Activated T-cell treated with anti-CD3 and anti-CD28 coated beads, Interleukin-2, amount 50 U/mL, for 72 hours (primary cell): ENCODE data around the gene ZNF277. TPM values are rescaled to one million over a fixed set of nuclear protein-coding genes. Genes with fewer than 3 reads are reported as not detected.

Experiments
- ATAC-seq, 2 donors: fragments of 150-1000 bp; cut with Tn5 transposase; replicated peaks in 1 of 2; 2 replicates each; pipeline ENCODE4 v1.10.0; 2021; ENCODE audit warnings: moderate library complexity in 2 of 2, mild to moderate bottlenecking in 1 of 2
- DNase-seq, 2 donors: peaks; one replicate each; pipeline ENCODE4 v3.0.0; 2021 to 2022; ENCODE audit warnings: mixed read lengths in 1 of 2
- H3K27ac Mint-ChIP-seq: one replicate; pipeline ENCODE4 v1.8.0; 2022; ENCODE audit warnings: mild to moderate bottlenecking, moderate library complexity, mixed read lengths
- H3K27me3 Mint-ChIP-seq: one replicate; pipeline ENCODE4 v1.8.0; 2022; ENCODE audit warnings: low read depth, mixed read lengths
- H3K36me3 Mint-ChIP-seq, 2 donors: one replicate each; pipeline ENCODE4 v1.8.0; 2022; ENCODE audit warnings: mixed read lengths in 2 of 2, mild to moderate bottlenecking in 1 of 2; ENCODE audit not compliant: insufficient read depth in 2 of 2
- H3K4me1 Mint-ChIP-seq: one replicate; pipeline ENCODE4 v1.8.0; 2022; ENCODE audit warnings: low read depth, mixed read lengths
- H3K4me3 Mint-ChIP-seq, 2 donors: one replicate each; pipeline ENCODE4 v1.8.0; 2022; ENCODE audit warnings: mild to moderate bottlenecking in 2 of 2, mixed read lengths in 2 of 2, moderate library complexity in 2 of 2
- H3K9me3 Mint-ChIP-seq, 2 donors: one replicate each; pipeline ENCODE4 v1.8.0; 2022; ENCODE audit warnings: mixed read lengths in 2 of 2
- total RNA-seq, 2 donors: library from RNA; stranded (reverse); gene quantifications; one replicate each; pipeline ENCODE4 v1.2.3, GENCODE V29; 2022

ZNF277 gene
- total RNA-seq, 2 donors from 2014 or later = 26.4 to 34.3 TPM

DNA sequence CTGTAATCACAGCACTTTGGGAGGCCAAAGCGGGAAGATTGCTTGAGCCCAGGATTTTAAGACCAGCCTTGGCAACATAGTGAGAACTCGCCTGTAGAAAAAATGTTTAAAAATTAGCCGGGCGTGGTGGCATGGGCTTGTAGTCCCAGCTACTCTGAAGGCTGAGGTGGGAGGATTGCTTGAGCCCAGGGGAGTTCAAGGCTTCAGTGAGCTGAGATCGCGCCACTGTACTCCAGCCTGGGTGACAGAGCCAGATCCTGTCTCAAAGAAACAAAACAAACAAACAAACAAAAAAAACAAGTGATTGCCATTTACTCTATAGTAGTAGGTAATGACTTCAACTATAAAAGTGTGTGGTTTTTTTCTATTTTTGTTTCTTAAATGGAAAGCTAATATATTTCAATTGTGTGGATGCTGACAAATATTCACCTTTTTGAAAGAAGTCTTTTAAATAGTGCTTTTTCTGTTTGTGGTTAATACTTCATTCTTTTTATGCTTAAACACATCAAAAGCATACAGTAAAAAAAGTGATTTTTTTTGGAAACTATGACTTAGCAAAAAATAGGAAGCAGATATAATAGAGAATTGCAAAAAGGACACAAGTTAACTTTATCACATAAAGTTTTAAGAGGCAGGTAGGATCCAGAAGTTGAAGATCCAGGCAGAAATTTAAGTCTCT is 48.4 kb downstream of the ZNF277 start:
- H3K27me3 Mint-ChIP-seq = no peaks in the 10 kb centered on the region
- H3K27ac Mint-ChIP-seq = no peak overlapping the region
- no peak for DNase-seq
- no peaks in the 10 kb centered on the region for H3K9me3 Mint-ChIP-seq
- H3K4me1 Mint-ChIP-seq = peaks cover 15% of the 10 kb centered on the region
- no peak for ATAC-seq
- H3K4me3 Mint-ChIP-seq = no peak overlapping the region
- no peaks in the 10 kb centered on the region for H3K36me3 Mint-ChIP-seq

DNA sequence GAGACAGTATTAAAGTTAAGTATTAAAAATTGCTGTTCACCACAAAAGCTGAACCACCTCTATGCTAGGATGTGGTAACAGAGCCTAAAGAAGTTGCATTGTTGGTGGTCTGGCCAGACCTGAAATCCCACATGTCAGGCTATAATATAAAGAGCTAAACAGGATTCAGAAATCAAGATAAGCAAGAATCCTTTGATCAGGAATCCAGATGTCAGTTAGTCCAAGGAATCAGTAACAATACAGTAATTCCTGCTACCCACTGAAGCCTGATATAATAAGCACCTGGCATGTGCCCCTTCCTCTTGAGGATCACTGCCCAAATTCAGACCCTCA is 48.9 kb downstream of the ZNF277 start:
- Mint-ChIP-seq H3K4me1 (peaks cover 15% of the 10 kb centered on the region), H3K4me3 (no peak overlapping the region), H3K27me3 (no peaks in the 10 kb centered on the region), H3K9me3 (no peaks in the 10 kb centered on the region), H3K27ac (no peak overlapping the region), H3K36me3 (no peaks in the 10 kb centered on the region)
- DNase-seq = no peak
- ATAC-seq = no peak

DNA sequence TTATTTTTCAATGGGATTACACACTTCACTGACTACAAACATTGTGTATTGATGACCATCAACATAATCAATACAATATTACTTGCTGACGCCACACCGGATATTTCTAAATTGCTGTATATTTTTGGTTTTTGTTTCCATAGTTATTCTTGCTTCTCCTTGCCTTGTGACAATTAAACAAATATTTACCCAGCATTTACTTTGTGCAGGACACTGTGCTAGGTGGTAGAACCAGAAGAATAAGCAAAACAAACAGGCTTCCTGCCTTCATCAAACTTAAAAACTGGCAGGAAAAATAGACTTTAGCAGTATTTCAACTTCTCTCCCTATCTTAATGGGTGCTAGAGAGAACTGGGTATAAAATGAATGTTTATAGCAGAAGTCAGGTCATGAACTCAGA is 50.6 kb downstream of the ZNF277 start:
- DNase-seq = no peak
- Mint-ChIP-seq H3K4me3 (no peak overlapping the region), H3K27me3 (no peaks in the 10 kb centered on the region), H3K36me3 (no peaks in the 10 kb centered on the region), H3K4me1 (peaks cover 2% of the 10 kb centered on the region), H3K9me3 (no peaks in the 10 kb centered on the region), H3K27ac (no peak overlapping the region)
- ATAC-seq = no peak

DNA sequence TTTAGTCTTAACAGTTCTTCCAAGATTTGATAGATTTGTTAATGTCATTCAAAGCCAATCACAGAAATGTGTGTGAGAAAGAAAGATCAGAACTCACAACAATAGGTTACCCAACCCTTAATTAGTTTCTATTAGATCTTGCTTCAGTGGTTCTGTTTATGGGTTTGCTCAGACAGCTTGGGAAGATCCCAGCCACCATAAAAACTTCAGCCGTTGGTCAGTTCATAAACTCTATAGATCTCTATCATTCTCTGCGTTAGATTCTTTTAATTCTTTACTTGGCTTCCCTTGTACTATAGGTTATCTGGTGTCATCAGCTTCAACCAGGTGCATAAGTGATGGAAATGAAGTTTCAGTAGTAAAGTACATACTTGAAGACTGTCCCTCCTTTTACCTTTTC is 54.4 kb downstream of the ZNF277 start:
- Mint-ChIP-seq H3K27ac (no peak overlapping the region), H3K4me1 (peaks cover 12% of the 10 kb centered on the region), H3K4me3 (no peak overlapping the region), H3K27me3 (no peaks in the 10 kb centered on the region), H3K36me3 (no peaks in the 10 kb centered on the region), H3K9me3 (no peaks in the 10 kb centered on the region)
- no peak for DNase-seq
- ATAC-seq = no peak

DNA sequence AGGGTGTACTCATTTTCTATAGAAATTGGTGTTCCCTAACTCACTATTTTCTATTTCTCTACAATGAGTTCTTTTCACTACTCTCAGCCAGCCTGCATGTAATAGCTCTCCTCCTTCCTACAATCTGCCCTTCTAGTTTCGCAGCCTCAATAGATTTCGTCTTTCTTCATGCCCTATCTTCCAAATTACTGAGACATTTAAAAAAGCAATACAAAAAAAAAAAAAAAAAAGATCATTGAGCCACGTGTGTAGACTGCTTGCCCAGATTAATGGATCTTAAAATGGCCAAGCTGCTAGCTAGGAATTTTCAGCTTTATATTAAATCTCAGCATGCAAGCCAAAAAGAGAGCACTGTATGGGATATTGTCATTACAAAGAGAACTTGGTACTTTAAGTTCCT is 55.5 kb downstream of the ZNF277 start:
- DNase-seq = no peak
- Mint-ChIP-seq H3K4me3 (no peak overlapping the region), H3K27me3 (no peaks in the 10 kb centered on the region), H3K4me1 (peaks cover 15% of the 10 kb centered on the region), H3K36me3 (no peaks in the 10 kb centered on the region), H3K27ac (no peak overlapping the region), H3K9me3 (no peaks in the 10 kb centered on the region)
- ATAC-seq = no peak

DNA sequence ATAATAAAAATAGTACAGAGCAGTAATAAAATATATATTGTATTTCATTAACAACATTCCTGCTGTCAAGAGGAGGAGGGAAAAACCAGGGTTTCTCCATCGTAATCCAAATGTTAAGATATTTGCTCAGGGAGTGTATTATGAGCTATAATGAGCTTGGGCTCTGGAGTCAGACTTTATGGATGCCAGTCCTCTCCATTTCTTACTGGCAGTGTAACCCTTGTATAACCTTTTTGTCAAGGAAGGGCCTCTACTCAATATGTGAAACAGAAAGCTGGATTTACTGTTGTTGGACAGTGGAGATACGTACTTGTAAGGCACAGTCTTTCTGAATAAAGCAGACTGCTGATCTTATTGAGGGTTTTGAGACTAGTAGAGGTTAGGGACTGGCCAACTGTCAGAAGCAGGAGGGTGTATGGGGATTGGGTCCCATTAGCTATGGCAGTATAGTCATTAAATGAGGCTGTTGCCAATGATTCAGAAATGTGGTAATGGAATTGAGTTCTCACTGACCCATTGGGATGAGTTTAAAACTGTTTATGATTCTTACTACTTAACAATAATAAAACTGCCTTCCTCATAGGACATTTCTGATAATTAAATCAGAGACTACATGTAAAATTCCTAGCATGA is 56.5 kb downstream of the ZNF277 start:
- Mint-ChIP-seq H3K4me1 (peaks cover 15% of the 10 kb centered on the region), H3K9me3 (no peaks in the 10 kb centered on the region)

DNA sequence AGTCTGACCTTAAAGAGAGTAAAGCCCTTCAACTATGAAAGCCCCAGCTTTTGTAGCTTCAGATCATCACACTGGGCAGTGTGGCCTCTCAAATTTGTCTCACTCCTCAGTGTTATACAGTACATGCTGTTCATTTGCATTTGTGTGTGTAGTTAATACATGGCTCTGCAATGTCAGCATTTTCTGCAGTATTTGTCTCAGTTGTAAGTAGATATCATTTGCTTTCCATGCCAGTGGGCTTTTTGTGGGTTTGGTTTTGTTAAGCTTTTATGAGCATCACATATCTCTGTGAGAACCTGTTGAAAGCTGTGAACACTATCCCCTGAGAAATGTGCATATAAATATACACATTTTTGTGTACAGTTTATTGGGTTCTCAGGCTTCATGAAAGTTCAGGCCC is 57.0 kb downstream of the ZNF277 start:
- ATAC-seq = no peak

More for the DNA sequence above, 56.5 kb downstream of the ZNF277 start:
- Mint-ChIP-seq H3K36me3 (peaks cover 0 to 2% of the 10 kb centered on the region in 2 donors), H3K27ac (no peak overlapping the region), H3K4me3 (no peak overlapping the region), H3K27me3 (no peaks in the 10 kb centered on the region)
- no peak for ATAC-seq
- DNase-seq = no peak

DNA sequence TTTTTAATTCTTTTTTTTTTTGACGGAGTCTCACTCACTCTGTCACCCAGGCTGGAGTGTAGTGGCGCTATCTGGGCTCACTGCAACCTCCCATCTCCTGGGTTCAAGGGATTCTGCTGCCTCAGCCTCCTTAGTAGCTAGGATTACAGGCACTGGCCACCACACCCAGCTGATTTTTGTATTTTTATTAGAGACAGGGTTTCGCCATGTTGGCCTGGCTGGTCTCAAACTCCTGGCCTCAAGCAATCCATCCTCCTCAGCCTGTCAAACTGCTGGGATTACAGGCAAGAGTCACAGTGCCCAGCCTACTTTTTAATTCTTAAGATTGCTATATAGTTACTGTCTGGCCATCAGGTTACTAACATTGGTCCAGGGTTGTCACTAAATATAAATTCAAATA is 59.6 kb downstream of the ZNF277 start:
- DNase-seq = no peak
- no peaks in the 10 kb centered on the region for H3K9me3 Mint-ChIP-seq
- no peak overlapping the region for H3K27ac Mint-ChIP-seq
- H3K36me3 Mint-ChIP-seq = peaks cover 0 to 2% of the 10 kb centered on the region in 2 donors
- peaks cover 15% of the 10 kb centered on the region for H3K4me1 Mint-ChIP-seq
- no peak for ATAC-seq
- H3K4me3 Mint-ChIP-seq = no peak overlapping the region
- H3K27me3 Mint-ChIP-seq = no peaks in the 10 kb centered on the region

More for the DNA sequence above, 57.0 kb downstream of the ZNF277 start:
- H3K4me1 Mint-ChIP-seq = peaks cover 15% of the 10 kb centered on the region
- no peak overlapping the region for H3K4me3 Mint-ChIP-seq
- H3K27me3 Mint-ChIP-seq = no peaks in the 10 kb centered on the region
- no peaks in the 10 kb centered on the region for H3K9me3 Mint-ChIP-seq
- DNase-seq = no peak
- H3K36me3 Mint-ChIP-seq = peaks cover 0 to 2% of the 10 kb centered on the region in 2 donors
- H3K27ac Mint-ChIP-seq = no peak overlapping the region

DNA sequence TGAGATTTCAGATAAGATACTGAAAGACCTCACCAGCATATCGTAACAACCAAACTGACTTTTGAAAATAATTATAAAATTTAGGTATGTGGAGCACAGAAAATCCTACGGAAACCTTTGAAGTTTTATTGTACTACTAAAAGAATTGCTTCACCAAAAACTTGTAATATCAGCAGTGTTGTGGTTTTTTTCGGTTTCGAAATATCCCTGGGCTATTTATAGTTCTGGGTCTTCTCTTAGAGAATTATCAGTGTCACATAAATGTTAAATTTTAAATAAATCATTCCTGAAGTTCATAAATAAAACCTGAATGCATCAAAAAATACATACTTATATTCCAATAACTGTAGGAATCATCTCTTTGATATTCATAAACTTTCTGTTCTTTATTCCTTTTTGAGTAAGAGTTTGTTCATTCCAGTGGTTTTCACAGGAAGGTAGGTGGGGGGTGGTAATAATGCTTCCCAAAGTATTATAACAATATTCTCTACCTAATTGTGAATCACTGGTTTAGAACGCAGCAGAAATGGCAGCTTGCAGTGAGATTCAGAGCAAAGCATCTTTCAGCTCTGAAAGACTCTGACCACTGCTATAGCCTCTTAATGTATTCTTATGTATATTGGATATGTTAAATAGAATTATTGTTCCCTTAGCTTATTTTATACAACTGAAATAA is 60.2 kb downstream of the ZNF277 start:
- Mint-ChIP-seq H3K27ac (no peak overlapping the region), H3K9me3 (no peaks in the 10 kb centered on the region), H3K4me1 (peaks cover 15% of the 10 kb centered on the region), H3K4me3 (no peak overlapping the region), H3K36me3 (peaks cover 0 to 2% of the 10 kb centered on the region in 2 donors), H3K27me3 (no peaks in the 10 kb centered on the region)
- no peak for ATAC-seq
- DNase-seq = no peak

DNA sequence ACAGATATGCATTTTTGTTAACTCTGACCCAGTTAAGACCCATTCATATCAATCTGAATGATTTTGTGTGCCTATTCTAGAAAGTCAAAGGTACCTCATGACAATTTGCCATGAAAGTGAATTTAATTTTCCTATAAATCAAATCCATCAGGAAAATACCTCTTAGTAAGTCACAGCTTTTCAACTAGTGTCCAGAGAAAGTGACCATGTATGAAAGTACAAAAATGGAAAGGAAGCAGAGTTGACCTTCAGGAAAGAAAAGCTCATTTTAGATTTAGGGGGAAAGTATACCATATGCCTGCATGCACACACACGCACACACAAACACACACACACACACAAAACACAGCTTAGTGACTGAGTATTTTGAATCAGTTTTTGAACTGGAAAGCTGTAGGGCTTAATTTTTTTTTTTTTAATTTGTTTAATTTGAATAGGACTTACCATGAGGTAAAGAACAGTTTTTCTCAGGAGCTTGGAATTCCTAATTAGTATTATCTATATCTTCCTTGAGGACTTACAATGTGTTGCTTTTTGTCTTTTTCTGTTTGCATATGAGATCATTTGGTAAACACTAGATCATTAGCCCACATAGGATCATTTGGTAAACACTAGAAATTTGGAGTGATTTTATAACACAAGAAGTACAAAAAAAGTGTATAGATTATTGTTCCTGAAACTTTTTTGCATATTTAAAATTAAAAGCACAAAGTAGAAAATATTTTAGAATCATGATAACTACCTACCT is 61.6 kb downstream of the ZNF277 start:
- H3K4me1 Mint-ChIP-seq = peaks cover 15% of the 10 kb centered on the region
- no peak for DNase-seq
- ATAC-seq = no peak
- no peak overlapping the region for H3K4me3 Mint-ChIP-seq
- H3K27me3 Mint-ChIP-seq = no peaks in the 10 kb centered on the region
- H3K9me3 Mint-ChIP-seq = peaks cover 0 to 3% of the 10 kb centered on the region in 2 donors
- no peak overlapping the region for H3K27ac Mint-ChIP-seq
- H3K36me3 Mint-ChIP-seq = peaks cover 0 to 2% of the 10 kb centered on the region in 2 donors

DNA sequence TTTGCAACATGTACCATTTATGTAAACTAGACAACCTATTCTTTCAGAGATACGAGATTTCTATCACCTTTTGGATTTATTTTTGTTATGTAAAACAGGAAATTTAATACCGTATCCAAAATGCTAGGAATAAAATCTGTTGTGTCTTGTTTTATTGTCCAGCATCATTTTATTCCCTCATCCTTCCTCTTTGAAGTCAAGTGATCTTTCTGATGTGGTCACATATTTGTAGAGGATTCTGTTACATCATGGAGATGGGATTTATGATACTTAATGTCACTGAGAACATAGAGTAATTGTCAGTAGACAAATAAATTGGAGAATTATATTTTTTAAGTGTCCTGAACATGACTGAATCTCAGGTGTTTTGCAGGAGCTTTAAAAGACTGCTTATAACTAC is 64.7 kb downstream of the ZNF277 start:
- Mint-ChIP-seq H3K27me3 (no peaks in the 10 kb centered on the region), H3K36me3 (peaks cover 0 to 2% of the 10 kb centered on the region in 2 donors), H3K9me3 (peaks cover 0 to 3% of the 10 kb centered on the region in 2 donors), H3K4me1 (peaks cover 4% of the 10 kb centered on the region), H3K27ac (no peak overlapping the region), H3K4me3 (no peak overlapping the region)
- ATAC-seq (no peak), DNase-seq (no peak)

DNA sequence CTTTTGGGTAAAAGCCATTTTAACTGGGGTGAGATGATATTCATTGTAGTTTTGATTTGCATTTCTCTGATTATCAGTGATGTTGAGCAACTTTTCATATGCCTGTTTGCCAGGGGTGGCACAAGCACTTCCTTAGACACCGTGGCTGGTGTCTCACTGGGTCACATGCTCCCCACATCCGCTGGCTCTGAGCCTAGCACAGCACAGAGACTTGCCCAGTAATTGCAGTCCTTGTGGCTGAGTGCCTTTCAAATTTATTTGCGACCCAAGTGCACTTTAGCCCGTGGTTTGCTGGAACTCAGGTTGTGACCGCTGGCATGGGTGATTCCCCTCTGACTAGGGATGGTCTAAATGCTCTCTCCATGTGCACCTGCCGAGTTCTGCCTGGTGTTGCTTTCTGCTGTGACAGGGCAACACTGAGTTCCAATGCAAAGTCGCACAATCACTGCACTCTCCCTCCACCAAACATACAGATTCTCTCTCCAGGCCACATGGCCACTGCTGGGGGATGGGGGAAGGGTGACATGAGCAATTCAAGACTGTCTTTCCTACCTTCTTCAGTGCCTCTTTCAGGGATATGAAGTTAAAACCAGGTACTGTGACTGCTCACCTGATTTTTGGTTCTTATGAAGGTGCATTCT is 66.5 kb downstream of the ZNF277 start:
- peaks cover 4% of the 10 kb centered on the region for H3K4me1 Mint-ChIP-seq
- H3K4me3 Mint-ChIP-seq = no peak overlapping the region
- ATAC-seq (peak; percentile 47 to 54), DNase-seq (peak in 1 of 2 donors; percentile 2)
- peaks cover 0 to 3% of the 10 kb centered on the region in 2 donors for H3K9me3 Mint-ChIP-seq
- peaks cover 0 to under 1% of the 10 kb centered on the region in 2 donors for H3K36me3 Mint-ChIP-seq
- no peak overlapping the region for H3K27ac Mint-ChIP-seq
- no peaks in the 10 kb centered on the region for H3K27me3 Mint-ChIP-seq

DNA sequence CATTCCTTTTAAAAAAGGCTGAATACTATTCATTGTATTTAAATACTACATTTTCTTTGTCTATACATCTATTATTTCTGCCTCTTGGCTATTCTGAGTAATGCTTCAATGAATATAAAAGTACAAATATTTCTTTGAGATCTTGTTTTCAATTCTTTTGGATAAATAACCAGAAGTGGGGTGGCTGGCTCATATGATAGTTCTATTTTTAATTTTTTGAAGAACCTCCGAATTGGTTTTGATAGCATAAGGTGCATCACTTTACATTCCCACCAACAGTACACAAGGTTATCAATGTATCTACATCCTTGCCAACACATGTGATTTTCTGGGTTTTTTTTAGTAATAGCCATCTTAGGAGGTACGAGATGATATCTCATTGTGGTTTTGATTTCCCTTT is 72.5 kb downstream of the ZNF277 start:
- H3K4me1 Mint-ChIP-seq = peaks cover 17% of the 10 kb centered on the region
- H3K27ac Mint-ChIP-seq = no peak overlapping the region
- no peaks in the 10 kb centered on the region for H3K36me3 Mint-ChIP-seq
- H3K4me3 Mint-ChIP-seq = no peak overlapping the region
- no peaks in the 10 kb centered on the region for H3K9me3 Mint-ChIP-seq
- H3K27me3 Mint-ChIP-seq = no peaks in the 10 kb centered on the region
- no peak for ATAC-seq
- no peak for DNase-seq
